Stomach (tissue), 9 donors: ENCODE data around the gene TAS1R2. TPM values are rescaled to one million over a fixed set of nuclear protein-coding genes. Genes with fewer than 3 reads are reported as not detected.
A peak's percentile ranks its signal among the peaks of the same experiment; 100 is the strongest.
"Not testable (repeated sequence)": the region's sequence is repeated elsewhere in the genome, so short reads cannot be mapped to it uniquely, and the experiment has no call there.

ENCODE experiments used
- DNase-seq, 2 donors: peaks; one replicate each; pipeline versions ENCODE4 v3.0.0 to v3.0.0-alpha.2; 2013 to 2019
- H3K27ac ChIP-seq, 5 donors: fragments of 200-600 bp in 4 of 5; sonication (generic) in 4 of 5; one replicate each; pipeline ENCODE4 v1.5.1; 2013 to 2019; ENCODE audit warnings: mild to moderate bottlenecking in 1 of 5, moderate library complexity in 1 of 5
- H3K27me3 ChIP-seq, 3 donors: fragments of 200-600 bp; sonication (generic); one replicate each; pipeline ENCODE4 v1.5.1; 2017 to 2019; ENCODE audit warnings: mixed run types in 1 of 3
- H3K36me3 ChIP-seq, 4 donors: fragments of 200-600 bp; sonication (generic); 1 replicate in 3 of 4; 2 replicates in 1 of 4; pipeline ENCODE4 v1.5.1; 2016 to 2019
- H3K4me1 ChIP-seq, 4 donors: fragments of 200-600 bp; sonication (generic); one replicate each; pipeline ENCODE4 v1.5.1; 2016 to 2019
- H3K4me3 ChIP-seq, 4 donors: fragments of 200-600 bp; sonication (generic) in 3 of 4; one replicate each; pipeline ENCODE4 v1.5.1; 2016 to 2019; ENCODE audit warnings: mild to moderate bottlenecking in 1 of 4
- H3K9me3 ChIP-seq, 4 donors: fragments of 200-600 bp; sonication (generic); one replicate each; pipeline ENCODE4 v1.5.1; 2016 to 2019
- EP300 ChIP-seq: sonication (generic); formaldehyde crosslinking; IDR thresholded peaks from one replicate; pipeline ENCODE4 v1.6.1; 2017; ENCODE audit warnings: antibody characterized with exemption
- POLR2A ChIP-seq, 4 donors: fragments of 450-650 bp; IDR thresholded peaks; one replicate each; pipeline ENCODE4 v1.6.1; 2016; ENCODE audit warnings: antibody characterized with exemption in 4 of 4, control low read depth in 2 of 4, mild to moderate bottlenecking in 1 of 4, moderate library complexity in 1 of 4
- POLR2AphosphoS5 ChIP-seq, 3 donors: sonication (generic); formaldehyde crosslinking; IDR thresholded peaks; one replicate each; pipeline ENCODE4 v1.6.1; 2016; ENCODE audit warnings: antibody characterized with exemption in 3 of 3
- WGBS, 5 donors: extraction: QIAGEN DNeasy Blood & Tissue Kit in 3 of 5; methylation state at CpG; one replicate each; pipeline versions ENCODE4 v1.1.5 to v1.1.7; 2013 to 2018; 5-methylcytosine and 5-hydroxymethylcytosine counted together
- intact Hi-C: fragments of 100-400 bp; cut with DNase I; formaldehyde crosslinking; loops from one replicate; pipeline ENCODE4 v1.15.1; 2023; ENCODE audit warnings: low total_unique reads
- polyA plus RNA-seq, 3 donors: library from polyadenylated mRNA; stranded (reverse); fragments of 200-250 nt; gene quantifications; one replicate each; pipeline ENCODE4 v1.2.3, GENCODE V29; 2013
- total RNA-seq, 5 donors: library from RNA; depleted of rRNA; stranded (reverse); fragments of >200 nt; gene quantifications; one replicate each; pipeline versions ENCODE4 v1.1.0 to v1.2.3, GENCODE V29; 2014 to 2016
- TF ChIP-seq, protein P1 (sequence below), 7 experiments: fragments of 450-650 bp in 4 of 7; fragments of 200-600 bp in 3 of 7; sonication (generic) in 3 of 7; IDR thresholded peaks; one replicate each; pipeline ENCODE4 v1.5.1; 2016 to 2019; ENCODE audit warnings: antibody characterized with exemption in 7 of 7, control low read depth in 2 of 7, mild to moderate bottlenecking in 1 of 7
- donor health status: healthy with polysubstance abuse.
- donor health status: Bipolar disorder and iron deficiency.
- donor health status: healthy.

TAS1R2 gene
- total and polyA plus RNA-seq, 8 donors: 9.9 TPM; not detected in 7

DNA sequence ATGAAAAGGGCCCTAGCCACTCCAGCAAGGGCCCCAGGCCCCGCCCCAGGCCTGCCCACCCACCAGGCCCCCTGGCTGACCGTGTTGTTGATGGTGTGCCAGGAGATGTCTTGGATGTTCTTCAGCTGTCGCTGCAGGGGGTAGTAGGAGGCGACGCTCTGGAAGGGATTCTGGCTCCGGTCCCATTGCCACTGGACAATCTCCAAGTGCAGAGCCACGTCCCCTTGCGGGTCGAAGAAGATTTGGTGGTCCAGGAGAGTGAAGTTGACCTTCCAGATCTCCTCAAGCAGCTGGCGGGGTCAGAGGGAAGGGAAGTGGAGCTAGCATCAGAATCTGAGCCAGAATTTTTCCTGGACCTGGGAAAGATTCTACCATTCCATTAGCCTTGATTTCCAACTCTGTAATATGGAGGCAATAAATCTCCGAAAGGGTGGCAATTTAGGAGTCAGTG is 10.2 kb downstream of the TAS1R2 start:
- H3K27me3 ChIP-seq: peaks cover 0 to 41% (median 12%) of the 10 kb centered on the region in 3 donors
- peaks cover 0 to 10% (median 6%) of the 10 kb centered on the region in 4 donors for H3K9me3 ChIP-seq
- peaks cover 0 to 6% (median 0%) of the 10 kb centered on the region in 4 donors for H3K4me1 ChIP-seq
- intact Hi-C loops: no loop called here
- DNase-seq: peak in 1 of 2 donors; percentile 70
- WGBS, 5 donors: 45 to 67% (median 56%) methylated on average over 11 of the region's 11 CpGs
- no peak overlapping the region for H3K4me3 ChIP-seq
- no peaks in the 10 kb centered on the region for H3K36me3 ChIP-seq
- H3K27ac ChIP-seq: no peak overlapping the region
- TF ChIP-seq, protein P1, sequence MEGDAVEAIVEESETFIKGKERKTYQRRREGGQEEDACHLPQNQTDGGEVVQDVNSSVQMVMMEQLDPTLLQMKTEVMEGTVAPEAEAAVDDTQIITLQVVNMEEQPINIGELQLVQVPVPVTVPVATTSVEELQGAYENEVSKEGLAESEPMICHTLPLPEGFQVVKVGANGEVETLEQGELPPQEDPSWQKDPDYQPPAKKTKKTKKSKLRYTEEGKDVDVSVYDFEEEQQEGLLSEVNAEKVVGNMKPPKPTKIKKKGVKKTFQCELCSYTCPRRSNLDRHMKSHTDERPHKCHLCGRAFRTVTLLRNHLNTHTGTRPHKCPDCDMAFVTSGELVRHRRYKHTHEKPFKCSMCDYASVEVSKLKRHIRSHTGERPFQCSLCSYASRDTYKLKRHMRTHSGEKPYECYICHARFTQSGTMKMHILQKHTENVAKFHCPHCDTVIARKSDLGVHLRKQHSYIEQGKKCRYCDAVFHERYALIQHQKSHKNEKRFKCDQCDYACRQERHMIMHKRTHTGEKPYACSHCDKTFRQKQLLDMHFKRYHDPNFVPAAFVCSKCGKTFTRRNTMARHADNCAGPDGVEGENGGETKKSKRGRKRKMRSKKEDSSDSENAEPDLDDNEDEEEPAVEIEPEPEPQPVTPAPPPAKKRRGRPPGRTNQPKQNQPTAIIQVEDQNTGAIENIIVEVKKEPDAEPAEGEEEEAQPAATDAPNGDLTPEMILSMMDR (IDR thresholded peaks at IDR 0.05): no peak
- TF ChIP-seq EP300: no peak
- no peak for TF ChIP-seq POLR2AphosphoS5 (IDR thresholded peaks at IDR 0.05)
- no peak for TF ChIP-seq POLR2A (IDR thresholded peaks at IDR 0.05)

DNA sequence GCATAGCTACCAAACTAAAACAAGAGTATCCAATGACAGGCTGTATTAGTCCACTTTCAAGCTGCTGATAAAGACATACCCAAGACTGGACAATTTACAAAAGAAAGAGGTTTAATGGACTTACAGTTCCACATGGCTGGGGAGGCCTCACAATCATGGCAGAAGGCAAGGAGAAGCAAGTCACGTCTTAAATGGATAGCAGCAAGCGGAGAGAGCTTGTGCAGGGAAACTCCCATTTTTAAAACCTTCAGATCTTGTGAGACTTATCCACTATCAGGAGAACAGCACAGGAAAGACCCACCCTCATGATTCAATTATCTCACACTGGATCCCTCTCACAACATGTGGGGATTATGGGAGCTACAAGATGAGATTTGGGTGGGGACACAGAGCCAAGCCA is 11.7 kb downstream of the TAS1R2 start:
- 68 to 92% (median 89%) methylated on average over 2 of the region's 2 CpGs for WGBS, 5 donors
- intact Hi-C loops, H3K36me3 ChIP-seq, H3K27ac ChIP-seq, H3K4me1 ChIP-seq, H3K4me3 ChIP-seq, DNase-seq: not testable (repeated sequence)
- Histone ChIP-seq H3K27me3 (peaks cover 0 to 30% (median 12%) of the 10 kb centered on the region in 3 donors), H3K9me3 (peaks cover 0 to 11% (median 6%) of the 10 kb centered on the region in 4 donors)

DNA sequence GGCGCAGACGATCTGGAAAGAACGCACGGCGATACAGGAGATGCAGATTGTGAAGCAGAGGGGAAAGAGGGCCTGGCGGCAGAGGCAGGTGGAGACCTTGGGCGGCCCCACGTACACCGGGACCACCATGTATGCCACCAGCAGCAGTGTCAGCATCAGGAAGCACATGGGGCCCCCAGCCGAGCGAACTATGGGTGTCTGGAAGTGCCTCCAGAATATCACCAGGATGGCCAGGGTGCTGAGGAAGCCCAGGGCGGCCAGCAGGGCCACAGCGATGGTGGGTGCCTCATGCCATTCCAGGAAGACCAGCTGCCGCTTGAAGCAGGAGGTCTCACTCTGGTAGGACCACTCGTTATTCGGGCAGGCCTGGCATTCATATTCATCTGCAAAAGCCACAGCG is 19.3 kb downstream of the TAS1R2 start:
- no peak for TF ChIP-seq POLR2A (IDR thresholded peaks at IDR 0.05)
- TF ChIP-seq, protein P1 (IDR thresholded peaks at IDR 0.05): no peak
- TF ChIP-seq EP300: no peak
- no peak for TF ChIP-seq POLR2AphosphoS5 (IDR thresholded peaks at IDR 0.05)
- 86 to 95% (median 93%) methylated on average over 12 to 17 of the region's 17 CpGs for WGBS, 5 donors
- Histone ChIP-seq H3K9me3 (peaks cover 0 to 11% (median 6%) of the 10 kb centered on the region in 4 donors), H3K4me3 (no peak overlapping the region), H3K27me3 (peaks cover 0 to 54% (median 9%) of the 10 kb centered on the region in 3 donors), H3K27ac (no peak overlapping the region), H3K4me1 (no peaks in the 10 kb centered on the region), H3K36me3 (no peaks in the 10 kb centered on the region)
- DNase-seq: no peak
- intact Hi-C loops: no loop called here

DNA sequence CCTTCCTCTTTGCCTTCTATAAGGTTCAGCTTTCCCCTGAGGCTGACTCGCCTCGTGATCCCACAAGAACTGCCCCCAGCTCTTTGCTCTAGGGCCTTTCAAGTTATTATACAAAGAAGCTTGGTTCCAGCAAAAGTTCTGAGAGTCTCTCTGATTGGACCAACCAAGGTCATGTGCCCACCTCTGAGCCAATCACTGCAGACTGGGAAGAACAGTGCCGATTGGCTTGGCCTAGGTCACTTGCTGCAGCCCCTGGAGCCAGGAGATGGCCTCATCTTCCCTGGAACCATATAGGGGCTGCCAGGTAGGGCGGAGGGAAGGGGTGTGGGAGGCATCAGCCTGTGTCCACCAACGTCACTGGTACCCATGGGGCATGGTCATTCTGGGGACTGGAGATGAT is 22.8 kb downstream of the TAS1R2 start:
- TF ChIP-seq POLR2AphosphoS5 (IDR thresholded peaks at IDR 0.05): no peak
- TF ChIP-seq, protein P1 (IDR thresholded peaks at IDR 0.05): no peak
- TF ChIP-seq POLR2A (IDR thresholded peaks at IDR 0.05): no peak
- TF ChIP-seq EP300: no peak
- Histone ChIP-seq H3K9me3 (peaks cover 0 to 9% (median 3%) of the 10 kb centered on the region in 4 donors), H3K4me3 (no peak overlapping the region), H3K27me3 (peaks cover 0 to 78% (median 13%) of the 10 kb centered on the region in 3 donors), H3K36me3 (no peaks in the 10 kb centered on the region), H3K27ac (no peak overlapping the region), H3K4me1 (no peaks in the 10 kb centered on the region)
- intact Hi-C loops: no loop called here
- DNase-seq: no peak
- WGBS, 5 donors: 64 to 80% (median 72%) methylated on average over 4 to 5 of the region's 5 CpGs

DNA sequence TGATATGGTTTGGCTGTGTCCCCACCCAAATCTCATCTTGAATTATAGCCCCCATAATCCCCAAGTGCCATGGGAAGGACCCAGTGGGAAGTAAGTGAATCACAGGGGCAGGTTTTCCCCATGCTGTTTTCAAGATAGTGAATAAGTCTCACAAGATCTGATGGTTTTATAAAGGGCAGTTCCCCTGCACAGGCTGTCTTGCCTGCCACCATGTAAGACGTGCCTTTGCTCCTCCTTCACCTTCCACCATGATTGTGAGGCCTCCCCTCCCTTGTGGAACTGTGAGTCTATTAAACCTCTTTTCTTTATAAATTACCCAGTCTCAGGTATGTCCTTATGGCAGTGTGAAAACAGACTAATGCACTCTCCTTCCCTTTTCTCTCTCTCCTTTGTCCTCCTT is 27.1 kb downstream of the TAS1R2 start:
- Histone ChIP-seq H3K27me3 (peaks cover 0 to 61% (median 9%) of the 10 kb centered on the region in 3 donors), H3K9me3 (peaks cover 2 to 25% (median 14%) of the 10 kb centered on the region in 4 donors)
- intact Hi-C loops, DNase-seq, H3K4me1 ChIP-seq, H3K36me3 ChIP-seq, H3K4me3 ChIP-seq, H3K27ac ChIP-seq: not testable (repeated sequence)
- 13 to 48% (median 25%) methylated on average over 1 of the region's 1 CpG for WGBS, 5 donors
